Measurements from ENCODE around the gene MAP3K2. TPM values are rescaled to one million over a fixed set of nuclear protein-coding genes. Genes with fewer than 3 reads are reported as not detected.

The MAP3K2 gene
- total RNA-seq, 1 donor from 2014 or later, result 42.2 TPM

GRCh38 chr2:127288274-127288673 is 99.5 kb downstream of the MAP3K2 start:
- H3K36me3 ChIP-seq (ENCODE audit: control insufficient read depth, insufficient read depth, low read length), result peaks cover 13% of the 10 kb centered on the region

GRCh38 chr2:127283275-127283674 is 104.5 kb downstream of the MAP3K2 start:
- no peak for DNase-seq (ENCODE audit: low read depth)
- Histone ChIP-seq H3K27me3 (ENCODE audit: control insufficient read depth, insufficient read depth, low read length) (no peaks in the 10 kb centered on the region), H3K4me3 (ENCODE audit: low read depth, low read length) (no peak overlapping the region), H3K36me3 (ENCODE audit: control insufficient read depth, insufficient read depth, low read length) (peaks cover 6% of the 10 kb centered on the region)
- no peak for TF ChIP-seq CTCF (IDR thresholded peaks at IDR 0.05; ENCODE audit: insufficient read depth, low read length, poor library complexity, severe bottlenecking)

More at GRCh38 chr2:127288274-127288673, 99.5 kb downstream of the MAP3K2 start:
- TF ChIP-seq CTCF (IDR thresholded peaks at IDR 0.05; ENCODE audit: insufficient read depth, low read length, poor library complexity, severe bottlenecking), result no peak
- Histone ChIP-seq H3K27me3 (ENCODE audit: control insufficient read depth, insufficient read depth, low read length) (no peaks in the 10 kb centered on the region), H3K4me3 (ENCODE audit: low read depth, low read length) (no peak overlapping the region)
- no peak for DNase-seq (ENCODE audit: low read depth)

DNA sequence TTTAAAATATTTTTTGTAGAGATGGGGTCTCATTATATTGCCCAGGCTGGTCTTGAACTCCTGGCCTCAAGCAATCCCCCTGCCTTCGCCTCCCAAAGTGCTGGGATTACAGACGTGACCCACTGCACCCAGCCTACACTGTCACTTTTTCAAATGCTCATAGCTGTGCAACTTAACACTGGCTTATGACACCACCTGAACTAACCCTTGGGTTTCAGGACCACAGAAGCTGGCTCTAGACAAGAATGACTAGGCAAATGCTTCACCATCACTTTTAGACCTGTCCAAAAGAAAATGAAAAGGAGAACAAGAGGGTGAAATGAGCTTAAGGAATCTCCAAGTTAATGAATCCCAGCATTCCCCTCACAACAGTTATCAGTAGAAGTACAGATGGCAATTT is 107.1 kb downstream of the MAP3K2 start:
- Histone ChIP-seq H3K36me3 (ENCODE audit: control insufficient read depth, insufficient read depth, low read length) (peaks cover 4% of the 10 kb centered on the region), H3K27me3 (ENCODE audit: control insufficient read depth, insufficient read depth, low read length) (no peaks in the 10 kb centered on the region), H3K4me3 (ENCODE audit: low read depth, low read length) (no peak overlapping the region)
- TF ChIP-seq CTCF (IDR thresholded peaks at IDR 0.05; ENCODE audit: insufficient read depth, low read length, poor library complexity, severe bottlenecking), result no peak
- DNase-seq (ENCODE audit: low read depth), result no peak

- H3K4me3 ChIP-seq (ENCODE audit: low read depth, low read length), result no peak overlapping the region
- peaks cover 4% of the 10 kb centered on the region for H3K36me3 ChIP-seq (ENCODE audit: control insufficient read depth, insufficient read depth, low read length)
- H3K27me3 ChIP-seq (ENCODE audit: control insufficient read depth, insufficient read depth, low read length), result no peaks in the 10 kb centered on the region
- no peak for TF ChIP-seq CTCF (IDR thresholded peaks at IDR 0.05; ENCODE audit: insufficient read depth, low read length, poor library complexity, severe bottlenecking)
- no peak for DNase-seq (ENCODE audit: low read depth)
Observed at GRCh38 chr2:127279781-127280180, 108.0 kb downstream of the MAP3K2 start.

DNA sequence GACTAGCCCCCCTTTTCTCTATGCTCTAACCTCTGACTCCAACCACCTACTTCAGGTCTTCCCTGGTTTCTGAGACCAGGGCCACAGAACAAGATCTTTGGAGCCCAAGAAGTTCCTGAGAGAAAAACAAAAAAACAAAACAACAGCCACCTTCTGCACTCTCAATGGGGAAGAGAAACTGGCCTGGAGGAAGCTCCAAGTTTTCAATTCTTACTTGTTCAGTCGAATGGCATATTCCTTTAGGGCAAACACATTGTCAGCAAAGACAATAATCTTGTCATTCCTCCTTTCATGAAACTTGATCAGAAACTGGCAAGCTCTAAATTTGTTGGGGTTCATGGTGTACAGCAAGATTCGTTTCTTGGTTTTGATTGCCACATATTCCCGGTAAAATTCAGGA is 108.8 kb downstream of the MAP3K2 start:
- H3K36me3 ChIP-seq (ENCODE audit: control insufficient read depth, insufficient read depth, low read length), result peaks cover 4% of the 10 kb centered on the region
- no peaks in the 10 kb centered on the region for H3K27me3 ChIP-seq (ENCODE audit: control insufficient read depth, insufficient read depth, low read length)
- DNase-seq (ENCODE audit: low read depth), result no peak
- no peak for TF ChIP-seq CTCF (IDR thresholded peaks at IDR 0.05; ENCODE audit: insufficient read depth, low read length, poor library complexity, severe bottlenecking)
- no peak overlapping the region for H3K4me3 ChIP-seq (ENCODE audit: low read depth, low read length)

GRCh38 chr2:127277028-127277427 is 110.7 kb downstream of the MAP3K2 start:
- Histone ChIP-seq H3K36me3 (ENCODE audit: control insufficient read depth, insufficient read depth, low read length) (peaks cover 1% of the 10 kb centered on the region), H3K27me3 (ENCODE audit: control insufficient read depth, insufficient read depth, low read length) (no peaks in the 10 kb centered on the region), H3K4me3 (ENCODE audit: low read depth, low read length) (no peak overlapping the region)
- no peak for DNase-seq (ENCODE audit: low read depth)
- TF ChIP-seq CTCF (IDR thresholded peaks at IDR 0.05; ENCODE audit: insufficient read depth, low read length, poor library complexity, severe bottlenecking), result no peak
